ENCODE measurements around the gene MYO1G.

DNA sequence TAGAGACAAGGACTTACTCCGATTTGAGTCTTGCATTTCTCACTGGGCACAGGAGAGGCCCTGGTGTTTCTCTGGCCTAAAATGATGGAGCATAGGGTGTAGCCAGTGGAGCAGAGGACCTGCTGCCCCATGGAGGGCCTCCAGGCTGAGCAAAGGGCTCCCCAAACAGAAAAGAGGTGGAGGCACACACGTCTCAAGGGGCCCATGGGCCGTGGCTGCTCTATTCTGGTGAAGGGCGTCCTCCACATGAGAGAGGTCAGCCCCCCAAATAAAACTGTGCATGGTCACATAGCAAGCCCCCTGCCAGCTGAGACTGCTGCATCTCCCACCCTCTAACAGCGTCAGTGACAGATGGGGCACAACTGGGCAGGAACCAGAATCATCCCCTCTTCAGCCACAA, 41.4 kb downstream of the MYO1G start:
- TF ChIP-seq CTCF (IDR thresholded peaks at IDR 0.05; ENCODE audit: low read depth, low read length, missing input control) (no peak), ZBTB33 (IDR thresholded peaks at IDR 0.05) (no peak), FOXA1 (IDR thresholded peaks at IDR 0.05) (no peak), YY1 (IDR thresholded peaks at IDR 0.05) (no peak), JUND (IDR thresholded peaks at IDR 0.05) (no peak)
- TF ChIP-seq, protein P1, sequence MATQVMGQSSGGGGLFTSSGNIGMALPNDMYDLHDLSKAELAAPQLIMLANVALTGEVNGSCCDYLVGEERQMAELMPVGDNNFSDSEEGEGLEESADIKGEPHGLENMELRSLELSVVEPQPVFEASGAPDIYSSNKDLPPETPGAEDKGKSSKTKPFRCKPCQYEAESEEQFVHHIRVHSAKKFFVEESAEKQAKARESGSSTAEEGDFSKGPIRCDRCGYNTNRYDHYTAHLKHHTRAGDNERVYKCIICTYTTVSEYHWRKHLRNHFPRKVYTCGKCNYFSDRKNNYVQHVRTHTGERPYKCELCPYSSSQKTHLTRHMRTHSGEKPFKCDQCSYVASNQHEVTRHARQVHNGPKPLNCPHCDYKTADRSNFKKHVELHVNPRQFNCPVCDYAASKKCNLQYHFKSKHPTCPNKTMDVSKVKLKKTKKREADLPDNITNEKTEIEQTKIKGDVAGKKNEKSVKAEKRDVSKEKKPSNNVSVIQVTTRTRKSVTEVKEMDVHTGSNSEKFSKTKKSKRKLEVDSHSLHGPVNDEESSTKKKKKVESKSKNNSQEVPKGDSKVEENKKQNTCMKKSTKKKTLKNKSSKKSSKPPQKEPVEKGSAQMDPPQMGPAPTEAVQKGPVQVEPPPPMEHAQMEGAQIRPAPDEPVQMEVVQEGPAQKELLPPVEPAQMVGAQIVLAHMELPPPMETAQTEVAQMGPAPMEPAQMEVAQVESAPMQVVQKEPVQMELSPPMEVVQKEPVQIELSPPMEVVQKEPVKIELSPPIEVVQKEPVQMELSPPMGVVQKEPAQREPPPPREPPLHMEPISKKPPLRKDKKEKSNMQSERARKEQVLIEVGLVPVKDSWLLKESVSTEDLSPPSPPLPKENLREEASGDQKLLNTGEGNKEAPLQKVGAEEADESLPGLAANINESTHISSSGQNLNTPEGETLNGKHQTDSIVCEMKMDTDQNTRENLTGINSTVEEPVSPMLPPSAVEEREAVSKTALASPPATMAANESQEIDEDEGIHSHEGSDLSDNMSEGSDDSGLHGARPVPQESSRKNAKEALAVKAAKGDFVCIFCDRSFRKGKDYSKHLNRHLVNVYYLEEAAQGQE (IDR thresholded peaks at IDR 0.05), result no peak
- TF ChIP-seq, protein P2, sequence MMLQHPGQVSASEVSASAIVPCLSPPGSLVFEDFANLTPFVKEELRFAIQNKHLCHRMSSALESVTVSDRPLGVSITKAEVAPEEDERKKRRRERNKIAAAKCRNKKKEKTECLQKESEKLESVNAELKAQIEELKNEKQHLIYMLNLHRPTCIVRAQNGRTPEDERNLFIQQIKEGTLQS (IDR thresholded peaks at IDR 0.05), result no peak

Measured in liver (tissue), 3 donors.